ENCODE data around the gene OR8G1. TPM values are rescaled to one million over a fixed set of nuclear protein-coding genes. Genes with fewer than 3 reads are reported as not detected.

The OR8G1 gene
- not detected for total RNA-seq

- H3K27ac ChIP-seq: no peak within 1 kb of the TSS
- intact Hi-C loops (cut with DNase I): no loop called here
- DNase-seq (ENCODE audit: extremely low spot score in 2 of 2): no peak
- H3K4me3 ChIP-seq: no peak within 1 kb of the TSS
- H3K4me1 ChIP-seq: no peaks in the 10 kb centered on the region
- no peaks in the 10 kb centered on the region for H3K9me3 ChIP-seq
- no peaks in the 10 kb centered on the region for H3K27me3 ChIP-seq
- H3K36me3 ChIP-seq: no peaks in the 10 kb centered on the region
- no peak for TF ChIP-seq POLR2A (IDR thresholded peaks at IDR 0.05)
- no peak for TF ChIP-seq CTCF (IDR thresholded peaks at IDR 0.05)
- TF ChIP-seq POLR2AphosphoS5 (IDR thresholded peaks at IDR 0.05; ENCODE audit: insufficient read depth in 1 of 2, low read depth in 1 of 2): no peak
Measured at GRCh38 chr11:124240621-124241397, at the start of gene OR8G1. Gene OR8G1 (plus strand): TSS chr11:124241095. CDS start chr11:124249676, 8,581 bp downstream.

- Histone ChIP-seq H3K4me1 (no peaks in the 10 kb centered on the region), H3K36me3 (no peaks in the 10 kb centered on the region), H3K27me3 (no peaks in the 10 kb centered on the region), H3K4me3 (no peak overlapping the region), H3K9me3 (no peaks in the 10 kb centered on the region), H3K27ac (no peak overlapping the region)
- intact Hi-C loops (cut with DNase I): no loop called here
- DNase-seq (ENCODE audit: extremely low spot score in 2 of 2): no peak
- TF ChIP-seq CTCF (IDR thresholded peaks at IDR 0.05) (no peak), POLR2A (IDR thresholded peaks at IDR 0.05) (no peak), POLR2AphosphoS5 (IDR thresholded peaks at IDR 0.05; ENCODE audit: insufficient read depth in 1 of 2, low read depth in 1 of 2) (no peak)
Measured at GRCh38 chr11:124193221-124194010, 47.5 kb upstream of the OR8G1 start.

GRCh38 chr11:124194293-124195188, 46.4 kb upstream of the OR8G1 start:
- Histone ChIP-seq H3K9me3 (no peaks in the 10 kb centered on the region), H3K36me3 (no peaks in the 10 kb centered on the region), H3K27me3 (no peaks in the 10 kb centered on the region), H3K4me3 (no peak overlapping the region), H3K4me1 (no peaks in the 10 kb centered on the region), H3K27ac (no peak overlapping the region)
- no peak for DNase-seq (ENCODE audit: extremely low spot score in 2 of 2)
- intact Hi-C loops (cut with DNase I): no loop called here
- TF ChIP-seq POLR2A (IDR thresholded peaks at IDR 0.05) (no peak), CTCF (IDR thresholded peaks at IDR 0.05) (no peak), POLR2AphosphoS5 (IDR thresholded peaks at IDR 0.05; ENCODE audit: insufficient read depth in 1 of 2, low read depth in 1 of 2) (no peak)

GRCh38 chr11:124195189-124195734, 45.6 kb upstream of the OR8G1 start:
- H3K36me3 ChIP-seq: no peaks in the 10 kb centered on the region
- no peak for DNase-seq (ENCODE audit: extremely low spot score in 2 of 2)
- H3K4me1 ChIP-seq: no peaks in the 10 kb centered on the region
- intact Hi-C loops (cut with DNase I): no loop called here
- peak in 2 of 3 experiments; percentile 12 to 25 for TF ChIP-seq CTCF (IDR thresholded peaks at IDR 0.05)
- no peak for TF ChIP-seq POLR2AphosphoS5 (IDR thresholded peaks at IDR 0.05; ENCODE audit: insufficient read depth in 1 of 2, low read depth in 1 of 2)
- TF ChIP-seq POLR2A (IDR thresholded peaks at IDR 0.05): no peak
- no peaks in the 10 kb centered on the region for H3K27me3 ChIP-seq
- H3K4me3 ChIP-seq: no peak overlapping the region
- no peak overlapping the region for H3K27ac ChIP-seq
- H3K9me3 ChIP-seq: no peaks in the 10 kb centered on the region

Data from vagina (tissue), 2 donors.